HG03066 (cell line): ENCODE data around the gene MTA2.
A peak's percentile ranks its signal among the peaks of the same experiment; 100 is the strongest.

Experiments used
- ATAC-seq: cut with Tn5 transposase; IDR thresholded peaks from one replicate; pipeline ENCODE4 v1.9.1; 2021; ENCODE audit warnings: low read depth; ENCODE audit not compliant: unreplicated experiment

Gene MTA2

DNA sequence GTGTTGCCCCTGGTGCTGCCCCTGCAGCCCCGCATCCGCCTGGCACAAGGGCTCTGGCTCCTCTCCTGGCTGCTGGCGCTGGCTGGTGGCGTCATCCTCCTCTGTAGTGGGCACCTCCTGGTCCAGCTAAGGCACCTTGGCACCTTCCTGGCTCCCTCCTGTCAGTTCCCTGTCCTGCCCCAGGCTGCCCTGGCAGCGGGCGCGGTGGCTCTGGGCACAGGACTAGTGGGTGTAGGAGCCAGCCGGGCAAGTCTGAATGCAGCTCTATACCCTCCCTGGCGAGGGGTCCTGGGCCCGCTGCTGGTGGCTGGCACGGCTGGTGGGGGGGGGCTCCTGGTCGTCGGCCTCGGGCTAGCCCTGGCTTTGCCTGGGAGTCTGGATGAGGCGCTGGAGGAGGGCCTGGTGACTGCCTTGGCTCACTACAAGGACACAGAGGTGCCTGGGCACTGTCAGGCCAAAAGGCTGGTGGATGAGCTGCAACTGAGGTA lies 11.7 kb upstream of the MTA2 start:
- no peak for ATAC-seq

DNA sequence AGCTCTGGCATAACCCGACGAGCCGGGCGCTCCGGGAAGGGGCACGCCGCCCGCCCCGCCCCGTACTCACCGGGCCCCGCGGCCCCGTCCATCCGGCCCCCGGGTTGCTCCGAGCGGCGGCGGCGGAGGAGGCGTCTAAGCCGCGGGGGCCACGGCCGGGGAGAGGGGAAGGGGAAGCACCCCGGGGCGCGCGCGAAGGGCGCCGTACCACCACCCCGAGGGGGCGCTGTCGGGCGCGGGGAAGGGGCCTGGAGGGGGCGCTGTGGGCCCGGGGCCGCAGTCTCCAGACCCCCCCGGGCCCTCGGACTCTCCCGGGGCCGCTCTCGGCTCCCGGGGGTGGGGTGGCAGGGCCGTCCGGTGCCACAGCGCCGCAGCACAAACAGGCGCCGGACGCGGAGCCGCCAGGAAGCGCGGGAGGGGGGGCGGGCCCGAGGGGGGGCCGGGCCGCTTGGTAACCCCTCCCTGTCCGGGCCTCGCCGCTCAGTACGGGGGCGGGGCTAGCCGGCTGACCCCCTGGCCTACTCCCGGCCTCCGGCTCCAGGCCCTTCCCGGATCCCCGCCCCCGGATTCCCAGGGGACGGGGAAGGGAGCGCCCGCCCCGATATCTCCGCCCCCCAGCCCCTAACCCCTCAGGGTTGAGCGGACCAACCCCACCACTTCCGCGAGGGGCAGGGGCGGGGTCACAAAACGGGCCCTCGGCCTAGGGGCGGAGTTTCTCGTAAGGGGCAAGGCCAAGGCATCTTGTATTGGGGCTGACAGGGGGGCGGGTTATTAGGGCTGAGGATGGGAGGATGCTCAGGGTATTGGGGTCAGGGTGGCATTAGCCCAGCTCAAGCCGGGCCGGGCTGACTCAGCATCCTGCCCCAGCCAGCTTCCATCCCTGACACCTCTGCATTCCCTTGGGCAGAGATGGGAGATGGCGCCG lies 11.0 kb upstream of the MTA2 start, which contains the start of the genes EML3 and ROM1:
TSS of gene EML3 (minus strand) at position 410 of the 925 bp plus-strand sequence. CDS start at position 92, 318 bp downstream.
TSS of gene ROM1 (plus strand) at position 892 of the 925 bp plus-strand sequence. CDS start at position 917, 25 bp downstream.
- ATAC-seq = peak; percentile 68

DNA sequence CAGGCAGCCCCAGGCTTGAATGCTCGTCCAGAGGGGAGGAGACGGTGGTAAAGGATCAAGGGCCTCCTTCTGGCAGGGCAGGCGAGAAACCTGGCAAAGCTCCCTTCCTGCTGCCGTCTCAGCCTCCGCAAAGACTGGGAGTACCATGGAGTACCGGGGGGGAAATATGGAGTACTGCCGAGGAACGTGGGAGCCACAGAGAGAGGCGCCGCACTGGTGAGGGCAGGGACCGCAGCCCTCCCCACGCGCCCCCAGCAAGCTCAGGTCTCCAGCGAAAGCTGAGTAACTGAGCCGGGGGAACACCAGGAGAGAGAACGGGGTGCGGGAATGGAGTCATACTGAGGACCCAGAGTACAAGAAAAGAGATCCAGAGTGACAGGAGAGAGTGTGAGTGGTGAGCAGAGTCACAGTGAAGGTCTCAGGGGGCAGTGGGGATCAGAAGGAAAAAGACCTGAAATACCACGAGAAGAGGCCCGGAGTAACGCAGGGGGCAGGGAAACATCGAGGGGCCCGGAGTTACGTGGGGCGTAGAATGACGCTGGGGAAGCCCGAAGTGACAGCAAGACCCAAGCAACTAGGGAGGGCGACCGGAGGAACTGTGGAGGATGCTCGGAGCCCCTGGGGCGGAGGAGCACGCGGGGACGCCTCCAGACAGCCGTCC lies 10.2 kb upstream of the MTA2 start:
- peak; percentile 11 for ATAC-seq

DNA sequence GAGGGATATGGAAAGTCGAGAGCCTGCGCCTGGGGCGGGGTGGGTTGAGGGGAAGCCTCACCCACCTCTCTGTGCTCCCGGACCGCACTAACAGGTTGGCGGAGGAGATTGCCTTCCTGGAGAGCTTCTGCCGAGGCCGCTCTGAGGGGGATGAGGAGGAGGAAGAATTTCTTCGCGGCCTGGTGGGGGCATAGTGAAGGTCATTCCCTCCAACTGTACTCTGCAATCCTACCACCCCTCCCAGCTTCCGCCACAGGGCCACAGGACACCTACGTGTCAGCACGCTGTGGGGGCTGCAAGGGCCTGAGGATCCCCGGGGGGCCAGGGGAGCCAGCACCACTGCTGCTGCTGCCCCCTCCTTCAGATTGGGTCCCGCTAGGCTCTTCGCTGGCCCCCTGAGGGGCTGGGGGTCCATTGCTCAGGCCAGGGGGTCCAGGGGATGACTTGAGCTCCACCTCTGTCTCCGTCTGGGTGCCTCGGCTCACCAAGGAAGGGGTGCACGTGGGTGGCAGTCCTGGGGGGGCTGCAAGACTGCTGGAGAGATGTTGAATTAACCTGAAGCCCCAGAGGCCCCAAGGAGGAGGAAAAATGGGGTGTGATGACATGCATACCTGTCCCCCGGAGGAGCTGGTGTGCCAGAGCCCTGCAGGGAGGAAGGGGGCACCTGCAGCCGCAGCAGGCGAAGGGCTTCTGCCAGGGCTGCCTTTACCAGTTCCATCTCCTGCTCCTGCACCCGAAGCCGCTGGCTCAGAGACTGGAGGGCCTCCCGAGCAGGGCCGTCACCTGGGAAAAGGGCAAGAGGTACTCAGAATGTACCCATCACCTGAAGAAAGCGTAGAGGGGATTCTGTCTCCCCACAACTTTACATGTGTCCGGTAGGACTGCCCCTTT lies 9.4 kb upstream of the MTA2 start:
- ATAC-seq = no peak

DNA sequence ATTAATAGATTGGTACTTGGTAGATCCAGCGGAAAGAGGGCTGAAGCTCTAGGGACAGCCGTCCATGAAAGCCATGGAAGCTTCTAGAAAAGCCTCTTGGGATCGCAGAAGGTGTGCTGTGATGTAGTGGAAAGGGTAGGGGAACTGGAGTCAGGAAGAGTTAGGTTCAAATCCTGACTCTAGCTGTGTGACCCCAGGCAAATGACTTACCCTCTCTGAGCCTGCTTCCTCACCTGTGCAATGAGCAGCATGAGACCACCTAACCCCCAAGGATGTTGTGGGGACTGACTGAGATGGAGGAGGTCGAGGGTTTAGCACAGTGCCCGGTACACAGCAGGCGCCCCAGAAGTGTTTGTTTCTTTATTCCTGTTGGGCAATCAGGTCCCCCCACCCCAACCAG lies 8.7 kb upstream of the MTA2 start:
- no peak for ATAC-seq

DNA sequence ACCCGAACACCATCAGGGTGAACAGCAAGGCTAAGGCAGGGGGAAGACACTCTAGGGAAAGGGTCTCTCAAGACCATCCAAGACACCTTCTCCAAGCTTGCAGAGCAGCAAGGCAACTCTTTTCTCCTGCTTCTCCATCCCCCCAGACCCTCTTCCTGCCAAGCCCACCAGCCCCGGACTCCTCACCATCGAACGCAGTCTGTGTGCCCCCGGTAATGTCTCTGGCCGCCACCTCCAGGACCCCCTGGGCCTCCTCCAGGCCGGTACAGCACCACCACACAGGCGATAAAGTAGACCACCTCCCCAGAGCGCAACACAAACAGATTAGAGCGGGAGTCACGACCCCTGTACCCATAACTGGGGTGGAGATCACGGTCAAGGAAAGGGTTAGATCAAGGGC lies 7.1 kb upstream of the MTA2 start:
- ATAC-seq = no peak

DNA sequence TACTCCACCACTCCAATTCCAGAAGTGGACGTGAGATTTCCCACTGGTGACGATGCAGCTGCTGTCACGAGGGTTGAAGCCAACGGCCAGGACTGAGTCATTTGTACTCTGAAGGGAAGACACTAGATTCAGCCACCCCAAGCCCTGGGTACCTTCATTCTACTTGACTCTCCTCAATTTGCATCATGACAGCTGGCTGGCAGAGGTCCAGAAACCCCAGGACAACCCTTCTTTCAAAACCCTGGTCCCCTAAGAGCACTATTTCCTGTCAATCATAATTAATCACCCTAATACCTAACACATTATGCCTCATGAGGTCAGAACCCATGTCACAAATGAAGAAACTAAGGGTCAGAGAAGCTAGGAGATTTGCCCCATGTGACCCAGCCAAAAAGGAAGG lies 6.0 kb upstream of the MTA2 start:
- no peak for ATAC-seq

DNA sequence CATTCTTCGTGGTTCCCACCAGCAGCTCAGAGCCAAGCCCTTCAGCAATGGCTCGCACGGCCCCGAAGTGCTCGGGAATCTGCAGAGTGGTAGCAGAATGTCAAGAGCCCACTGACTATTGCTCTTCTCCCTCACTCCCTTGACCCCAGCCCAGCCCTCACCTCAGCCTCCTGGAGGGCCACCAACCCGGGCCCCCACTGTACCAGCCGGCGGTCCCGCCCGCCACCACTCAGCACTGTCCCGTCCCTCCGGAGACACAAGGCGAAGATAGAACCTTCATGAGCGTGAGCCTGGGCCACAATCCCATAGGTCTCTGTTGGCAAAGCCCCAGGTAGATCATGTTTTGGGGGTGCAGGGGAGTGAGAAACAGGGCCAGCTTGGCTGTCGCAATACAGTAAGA lies 4.2 kb upstream of the MTA2 start:
- no peak for ATAC-seq

DNA sequence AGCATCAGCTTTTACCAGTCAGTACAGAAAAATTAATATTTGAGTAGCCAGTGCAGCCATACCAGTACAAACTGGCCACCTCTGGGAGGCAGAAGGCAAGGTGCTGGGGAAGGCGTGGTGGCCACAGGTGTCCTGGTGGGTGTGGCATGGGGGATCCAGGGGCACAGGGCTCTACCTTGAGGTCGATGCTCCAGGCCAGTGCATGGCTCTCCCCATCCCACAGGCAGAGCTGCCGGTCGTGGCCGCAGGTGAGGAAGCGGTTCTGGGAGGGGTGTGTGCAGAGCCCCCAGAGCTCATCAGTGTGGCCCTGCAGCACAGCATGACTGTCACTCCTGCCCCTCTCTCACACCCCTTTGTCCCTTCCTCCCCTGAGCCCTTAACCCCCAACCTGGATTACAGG lies 3.8 kb upstream of the MTA2 start:
- no peak for ATAC-seq

DNA sequence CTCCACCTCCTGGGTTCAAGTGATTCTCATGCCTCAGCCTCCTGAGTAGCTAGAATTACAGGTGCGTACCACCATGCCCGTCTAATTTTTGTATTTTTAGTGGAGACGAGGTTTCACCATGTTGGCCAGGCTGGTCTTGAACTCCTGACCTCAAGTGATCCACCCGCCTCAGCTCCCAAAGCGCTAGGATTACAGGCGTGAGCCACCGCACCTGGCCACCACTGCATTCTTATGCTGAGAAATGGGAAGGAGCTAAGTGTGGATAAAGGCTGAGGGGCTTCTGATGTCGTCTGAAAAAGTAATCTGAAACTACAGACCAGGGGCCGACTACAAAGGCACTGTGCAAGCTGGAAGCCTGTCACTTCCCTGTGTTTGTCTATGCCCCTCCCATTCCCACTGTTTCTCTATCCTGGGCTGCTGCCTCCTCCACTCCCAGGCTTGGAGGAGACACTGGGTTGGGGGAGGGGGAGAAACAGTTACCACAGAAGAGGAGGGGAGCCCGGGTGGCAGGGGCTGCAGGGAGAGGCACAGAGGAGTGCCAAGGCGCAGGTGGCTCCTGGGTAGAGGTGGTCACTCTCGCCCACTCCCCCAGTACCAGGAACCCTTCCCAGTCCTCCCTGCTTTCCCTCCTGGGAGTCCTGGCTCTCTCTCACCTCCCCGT lies 2.9 kb upstream of the MTA2 start:
- no peak for ATAC-seq

DNA sequence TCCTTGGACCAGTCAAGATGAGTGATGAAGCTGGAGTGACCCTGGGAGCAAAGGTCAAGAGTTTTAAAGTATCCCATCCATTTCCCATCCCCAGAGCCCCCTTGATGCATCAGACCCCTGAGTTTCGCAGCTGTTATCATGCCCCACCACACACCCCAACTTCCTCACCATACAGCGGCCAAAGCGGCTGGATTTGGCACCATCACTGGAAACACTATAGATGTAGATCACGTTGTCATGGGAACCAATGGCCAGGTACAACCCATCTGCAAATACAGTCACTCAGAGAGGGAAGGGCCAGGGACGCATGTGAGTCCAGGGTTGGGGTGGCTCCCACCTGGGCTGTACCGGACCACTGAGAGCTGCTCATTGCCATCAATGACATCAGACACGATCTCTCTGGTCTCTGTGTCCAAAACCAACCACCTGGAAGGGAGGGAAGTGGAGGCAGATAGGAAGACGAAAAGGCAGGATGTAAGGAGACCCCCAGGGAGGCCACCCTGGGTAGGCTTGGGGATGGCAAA lies 2.2 kb upstream of the MTA2 start:
- ATAC-seq = no peak

DNA sequence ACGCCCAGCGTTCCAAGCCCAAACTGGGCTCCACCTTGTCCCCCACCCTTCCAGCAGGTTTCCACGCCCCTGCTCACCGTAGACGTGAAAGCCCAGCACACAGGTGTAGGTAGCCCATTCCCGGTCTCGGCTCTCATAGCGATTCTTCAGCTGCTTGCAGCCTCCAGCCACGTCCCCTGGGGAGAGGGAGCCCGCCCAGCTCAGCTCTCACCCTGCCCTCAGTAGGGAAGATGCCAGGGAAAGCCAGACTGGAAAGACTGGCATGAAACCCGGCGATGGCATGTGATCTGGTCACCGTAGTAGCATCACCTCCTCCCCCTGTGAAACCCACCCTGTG lies 1.4 kb upstream of the MTA2 start:
- no peak for ATAC-seq

DNA sequence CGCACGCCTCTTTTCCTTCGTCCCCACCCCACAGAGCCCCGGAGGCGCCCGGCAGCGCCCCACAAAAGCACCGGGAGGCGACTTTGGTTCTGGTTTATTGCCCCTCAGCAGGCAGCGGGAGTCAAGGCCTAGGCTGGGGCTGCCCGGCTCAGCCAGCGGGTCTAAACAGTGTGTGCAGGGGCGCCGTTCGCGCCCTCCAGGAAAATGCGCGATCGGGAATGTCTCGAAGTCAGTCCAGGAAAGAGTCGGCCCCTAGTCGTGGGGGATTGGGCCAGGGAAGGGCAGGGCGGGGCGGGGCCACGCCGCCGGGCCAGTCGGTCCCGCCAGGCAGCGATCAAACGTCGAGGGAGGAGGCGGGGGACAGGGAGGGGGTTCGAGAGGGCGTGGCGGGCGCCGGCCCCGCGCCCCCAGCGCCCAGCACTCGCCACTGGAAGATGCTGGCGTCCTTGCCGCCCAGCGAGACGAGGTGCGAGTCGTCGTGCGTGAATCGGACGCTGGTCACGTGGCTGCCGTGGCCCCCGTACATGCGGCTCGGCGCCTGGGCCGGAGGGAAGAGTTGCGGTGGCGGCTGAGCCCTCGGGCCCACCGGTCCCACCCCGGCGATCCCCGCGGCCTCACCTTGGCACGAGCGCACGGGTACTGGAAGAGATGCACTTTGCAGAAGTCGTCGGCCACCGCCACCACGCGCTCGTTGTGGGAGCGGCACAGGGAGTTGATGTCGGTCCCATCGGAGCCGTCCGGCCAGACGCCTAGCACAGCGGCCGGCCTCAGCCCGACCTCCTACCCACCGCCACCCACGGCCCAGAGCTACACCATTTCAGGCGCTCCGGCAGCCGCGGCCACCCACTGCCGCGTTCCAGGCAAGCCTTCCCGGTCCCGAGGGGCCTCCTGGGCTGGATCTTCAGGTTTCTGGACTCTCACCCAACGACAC lies 741 bp upstream of the MTA2 start:
- no peak for ATAC-seq

DNA sequence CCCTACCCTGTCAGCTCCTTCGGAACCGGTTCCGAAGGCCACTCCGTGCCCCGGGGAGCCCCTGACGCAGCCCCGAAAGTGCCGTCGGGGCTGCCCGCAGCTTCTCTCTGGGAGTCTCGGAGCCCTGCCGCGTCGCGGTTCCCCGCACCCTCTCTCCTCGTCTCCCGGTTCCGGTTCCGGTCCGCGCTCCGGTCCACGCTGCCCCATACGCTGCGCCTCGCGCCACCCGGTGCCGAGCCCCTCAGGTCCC lies 618 bp downstream of the MTA2 start:
- ATAC-seq = no peak

DNA sequence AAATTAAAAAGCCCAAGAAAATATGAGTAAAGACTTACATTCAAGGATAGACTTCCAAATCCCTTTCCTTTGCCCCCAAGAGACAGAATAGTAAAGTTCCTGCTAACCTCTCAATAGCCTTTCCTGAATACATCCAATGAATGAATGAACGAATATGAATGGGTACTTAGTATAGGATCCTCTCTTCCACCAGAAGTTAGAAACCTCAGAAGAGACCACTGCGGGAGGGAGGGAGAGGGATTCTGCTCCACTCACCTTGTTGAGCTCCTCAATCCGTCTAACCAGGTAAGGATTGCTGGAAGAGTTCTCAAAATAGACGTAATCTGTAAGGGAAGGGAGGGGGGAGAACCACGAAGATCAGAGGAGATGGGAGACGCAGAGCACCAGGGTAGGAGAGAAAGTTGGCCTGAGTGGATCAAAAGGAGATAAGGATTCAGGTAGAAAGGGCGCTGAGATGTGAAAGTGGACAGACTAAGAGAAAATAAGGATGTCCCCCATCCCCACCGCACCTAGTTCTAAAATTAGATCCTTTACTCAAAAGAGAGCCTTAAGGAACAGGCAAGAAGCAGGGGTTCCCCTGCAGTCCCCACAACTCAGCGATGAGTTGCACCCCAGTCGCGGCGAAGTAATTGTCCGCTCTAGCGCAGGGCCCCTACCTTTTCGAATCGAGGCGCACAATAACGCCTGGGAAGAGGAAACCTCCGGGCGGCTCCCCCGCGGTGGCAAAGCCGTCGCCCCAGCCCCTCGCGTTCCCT lies 1.1 kb downstream of the MTA2 start:
- no peak for ATAC-seq

DNA sequence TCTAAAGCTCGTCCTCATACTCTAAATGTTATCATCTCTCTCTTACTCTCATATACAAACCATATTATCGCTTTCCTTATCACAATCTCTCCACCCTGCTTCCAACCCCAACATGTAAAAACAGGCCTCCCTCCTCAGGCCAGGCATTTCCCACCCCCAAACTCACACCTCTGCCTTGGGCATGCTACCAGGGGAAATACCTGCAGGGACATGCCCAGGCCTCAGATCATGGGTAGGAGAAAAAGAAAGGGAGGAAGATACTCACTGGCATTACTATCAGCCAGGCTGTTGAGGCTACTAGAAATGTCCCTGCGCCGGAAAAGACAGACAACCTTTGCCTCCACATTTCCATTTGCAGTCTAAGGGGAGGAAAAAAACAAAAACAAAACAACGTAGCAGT lies 1.8 kb downstream of the MTA2 start:
- no peak for ATAC-seq

DNA sequence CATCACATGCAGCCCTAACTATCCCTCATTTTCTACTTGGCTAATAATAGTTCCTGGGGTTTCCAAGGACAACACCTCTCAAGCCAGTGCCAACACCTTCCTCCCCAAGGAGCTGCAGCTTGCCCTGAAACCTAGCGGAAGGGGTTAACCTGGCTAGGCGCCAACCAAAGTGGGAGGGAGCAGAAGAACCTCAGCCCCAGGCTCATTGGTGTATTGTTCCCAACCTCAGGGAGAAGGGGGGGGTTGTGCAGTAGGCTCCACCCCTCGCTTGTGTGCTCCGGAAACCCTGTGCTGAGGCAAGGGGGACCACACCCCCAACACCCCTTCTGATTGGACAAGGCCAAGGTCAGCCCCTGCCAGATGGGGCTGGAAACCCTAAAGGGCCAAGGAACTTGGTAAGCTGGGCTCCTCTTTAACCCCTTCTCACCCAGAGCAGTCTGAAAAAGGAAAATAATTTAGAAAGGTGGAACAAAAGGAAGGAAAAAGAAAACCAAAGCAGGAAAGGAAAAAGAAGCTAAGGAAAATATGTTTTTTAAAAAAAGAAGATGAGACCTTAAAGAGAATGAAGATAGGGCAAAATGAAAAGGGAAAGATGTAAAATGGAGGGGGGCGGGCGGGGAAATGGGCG lies 2.5 kb downstream of the MTA2 start:
- peak; percentile 39 for ATAC-seq

DNA sequence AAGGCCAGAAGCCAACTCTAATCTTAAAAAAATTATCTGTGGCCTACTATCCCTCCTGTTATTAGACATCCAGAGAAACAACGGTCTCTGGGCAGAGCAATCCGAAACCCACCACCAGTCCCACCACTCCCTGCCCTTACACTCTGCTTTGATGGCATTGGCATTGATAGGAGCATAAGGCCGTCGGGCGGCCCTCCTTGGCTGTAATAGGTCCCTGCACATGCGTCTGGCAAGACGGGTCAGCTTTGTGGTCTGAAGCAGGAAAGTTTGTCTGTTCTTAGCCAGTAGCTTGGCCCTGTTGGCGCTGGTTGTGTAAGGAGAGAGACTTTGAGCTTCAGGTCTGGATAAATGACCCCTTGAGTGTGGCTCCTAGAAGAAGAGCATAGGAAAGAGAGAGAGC lies 6.5 kb downstream of the MTA2 start:
- no peak for ATAC-seq
